ENCODE measurements around the gene SPATS2.
A peak's percentile ranks its signal among the peaks of the same experiment; 100 is the strongest.

SPATS2 gene

GRCh38 chr12:49346659-49347310 is 20.5 kb upstream of the SPATS2 start, which contains the start of gene DNAJC22 (continued):
- TF ChIP-seq ZNF768 (tag by site-specific recombination; IDR thresholded peaks at IDR 0.05) (no peak), ZBTB48 (tag by site-specific recombination; IDR thresholded peaks at IDR 0.05) (no peak; the same call in 1 of the 2 replicates), ZNF174 (tag by site-specific recombination; IDR thresholded peaks at IDR 0.05) (no peak), ZSCAN4 (tag by site-specific recombination; IDR thresholded peaks at IDR 0.05) (no peak), ZNF830 (tag by site-specific recombination; IDR thresholded peaks at IDR 0.05; ENCODE audit: low read depth) (no peak), ZBTB1 (tag by site-specific recombination; IDR thresholded peaks at IDR 0.05) (no peak), SALL2 (tag by site-specific recombination; IDR thresholded peaks at IDR 0.05; ENCODE audit: borderline replicate concordance) (no peak), SETDB1 (IDR thresholded peaks at IDR 0.05; ENCODE audit: insufficient read length, low read length) (no peak), ZNF639 (tag by site-specific recombination; IDR thresholded peaks at IDR 0.05) (no peak), ZNF513 (tag by site-specific recombination; IDR thresholded peaks at IDR 0.05) (no peak), ZNF398 (tag by site-specific recombination; IDR thresholded peaks at IDR 0.05) (no peak; the same call in none of the 2 replicates), ZNF175 (tag by site-specific recombination; IDR thresholded peaks at IDR 0.05) (no peak), ZBTB17 (tag by site-specific recombination; IDR thresholded peaks at IDR 0.05) (0 out of 2 replicates have a peak, but pooled peaks have one; percentile 8), SP2 (tag by site-specific recombination; IDR thresholded peaks at IDR 0.05) (peak; percentile 67), ZBTB49 (tag by site-specific recombination; IDR thresholded peaks at IDR 0.05; ENCODE audit: low read depth) (no peak), PRDM10 (tag by site-specific recombination; IDR thresholded peaks at IDR 0.05) (no peak), ZNF510 (tag by site-specific recombination; IDR thresholded peaks at IDR 0.05; ENCODE audit: insufficient replicate concordance) (no peak), ZNF239 (tag by site-specific recombination; IDR thresholded peaks at IDR 0.05) (no peak), HOXA7 (CRISPR knock-in tag; IDR thresholded peaks at IDR 0.05; ENCODE audit: borderline replicate concordance) (no peak), ZNF2 (tag by site-specific recombination; IDR thresholded peaks at IDR 0.05) (no peak), ZNF624 (tag by site-specific recombination; IDR thresholded peaks at IDR 0.05) (no peak), ZNF362 (tag by site-specific recombination; IDR thresholded peaks at IDR 0.05) (no peak), ZFP69B (tag by site-specific recombination; IDR thresholded peaks at IDR 0.05) (no peak), ZNF701 (tag by site-specific recombination; IDR thresholded peaks at IDR 0.05) (no peak), ZNF155 (tag by site-specific recombination; IDR thresholded peaks at IDR 0.05) (no peak), ZNF521 (tag by site-specific recombination; IDR thresholded peaks at IDR 0.05) (no peak), ZFP37 (tag by site-specific recombination; IDR thresholded peaks at IDR 0.05) (no peak)
